Measurements from ENCODE around the gene NRF1.

NRF1 gene

GRCh38 chr7:129781928-129782817, 170.7 kb downstream of the NRF1 start:
- H3K4me3 ChIP-seq (ENCODE audit: low read depth, low read length) = no peak overlapping the region
- TF ChIP-seq CTCF (IDR thresholded peaks at IDR 0.05; ENCODE audit: low read depth, low read length, missing control alignments) = no peak
- in situ Hi-C loops (cut with HindIII; ENCODE audit: low sequenced_read_pairs) = no loop called here
- DNase-seq (ENCODE audit: low read depth) = no peak

GRCh38 chr7:129782818-129783583, 171.5 kb downstream of the NRF1 start:
- no peak overlapping the region for H3K4me3 ChIP-seq (ENCODE audit: low read depth, low read length)
- no peak for TF ChIP-seq CTCF (IDR thresholded peaks at IDR 0.05; ENCODE audit: low read depth, low read length, missing control alignments)
- in situ Hi-C loops (cut with HindIII; ENCODE audit: low sequenced_read_pairs) = no loop called here
- no peak for DNase-seq (ENCODE audit: low read depth)

- in situ Hi-C loops (cut with HindIII; ENCODE audit: low sequenced_read_pairs) = no loop called here
- TF ChIP-seq CTCF (IDR thresholded peaks at IDR 0.05; ENCODE audit: low read depth, low read length, missing control alignments) = no peak
- H3K4me3 ChIP-seq (ENCODE audit: low read depth, low read length) = no peak overlapping the region
- DNase-seq (ENCODE audit: low read depth) = no peak
These were observed 172.0 kb downstream of the NRF1 start for GRCh38 chr7:129783584-129783919.

- no peak overlapping the region for H3K4me3 ChIP-seq (ENCODE audit: low read depth, low read length)
- DNase-seq (ENCODE audit: low read depth) = no peak
- TF ChIP-seq CTCF (IDR thresholded peaks at IDR 0.05; ENCODE audit: low read depth, low read length, missing control alignments) = no peak
- in situ Hi-C loops (cut with HindIII; ENCODE audit: low sequenced_read_pairs) = no loop called here
These were observed 172.9 kb downstream of the NRF1 start for GRCh38 chr7:129784437-129784782.

GRCh38 chr7:129784783-129785684, 173.5 kb downstream of the NRF1 start:
- H3K4me3 ChIP-seq (ENCODE audit: low read depth, low read length) = no peak overlapping the region
- TF ChIP-seq CTCF (IDR thresholded peaks at IDR 0.05; ENCODE audit: low read depth, low read length, missing control alignments) = no peak
- DNase-seq (ENCODE audit: low read depth) = no peak
- in situ Hi-C loops (cut with HindIII; ENCODE audit: low sequenced_read_pairs) = no loop called here

Measured in astrocyte of the cerebellum (primary cell).